Endothelial cell of umbilical vein (primary cell): ENCODE measurements around the gene CPB2. TPM values are rescaled to one million over a fixed set of nuclear protein-coding genes. Genes with fewer than 3 reads are reported as not detected.

ENCODE experiments used
- BruUV-seq: library from RNA; stranded (reverse); fragments of 400-500 nt; replicated peaks from 2 replicates; lab custom pipeline; 2021; lab: Mats Ljungman, UMichigan
- CTCF ChIA-PET: fragments of 300-600, 350-600 bp; sonication (Branson Sonifier 250); formaldehyde crosslinking; loops from one replicate; lab custom pipeline; 2021; ENCODE audit warnings: antibody characterized with exemption, inconsistent platforms; lab: Charles Lee
- POLR2A ChIA-PET: fragments of 300-600, 350-600 bp; sonication (Branson Sonifier 250); formaldehyde crosslinking; loops from one replicate; lab custom pipeline; 2021; ENCODE audit warnings: antibody characterized with exemption, inconsistent platforms; lab: Charles Lee
- DNase-seq: peaks from one replicate; pipeline ENCODE4 v3.0.0-alpha.2; 2011; ENCODE audit warnings: low read depth, low spot score
- FAIRE-seq: peaks from 2 replicates; lab custom pipeline; 2011; peaks lifted over from hg19 to GRCh38; lab: Jason Lieb, UNC
- H2AFZ ChIP-seq: 2 replicates; pipeline ENCODE4 v1.6.0; 2012; ENCODE audit warnings: low read depth, low read length, control low read depth, inconsistent platforms
- H3K27ac ChIP-seq: 2 replicates; pipeline ENCODE4 v1.5.1; 2011; ENCODE audit warnings: low read depth, mild to moderate bottlenecking, control low read depth, low read length, moderate library complexity; ENCODE audit not compliant: insufficient read depth
- H3K27me3 ChIP-seq, 2 experiments: 2 replicates each; pipeline versions ENCODE4 v1.6.0 to v1.6.1; 2011; ENCODE audit warnings: low read length in 2 of 2, mixed read lengths in 1 of 2; ENCODE audit not compliant: control insufficient read depth in 2 of 2, insufficient read depth in 2 of 2
- H3K36me3 ChIP-seq, 2 experiments: 2 replicates in 1 of 2; 3 replicates in 1 of 2; pipeline ENCODE4 v1.5.1; 2011; ENCODE audit warnings: low read length in 2 of 2, mild to moderate bottlenecking in 1 of 2, moderate library complexity in 1 of 2; ENCODE audit not compliant: control insufficient read depth in 2 of 2, insufficient read depth in 2 of 2; ENCODE audit errors: extremely low read depth in 1 of 2
- H3K4me1 ChIP-seq: 3 replicates; pipeline ENCODE4 v1.5.1; 2011; ENCODE audit warnings: mild to moderate bottlenecking, low read length; ENCODE audit not compliant: control insufficient read depth, insufficient read depth; ENCODE audit errors: extremely low read depth
- H3K4me2 ChIP-seq: 2 replicates; pipeline ENCODE4 v1.6.1; 2011; ENCODE audit warnings: low read length, control low read depth, mixed read lengths; ENCODE audit not compliant: insufficient read depth
- H3K4me3 ChIP-seq, 3 experiments: fragments of 200-600 bp in 1 of 3; sonication (generic), shearing (Covaris generic) in 1 of 3; replicated peaks in 1 of 3; 2 replicates each; pipeline ENCODE4 v1.5.1; 2011 to 2016; ENCODE audit warnings: control low read depth in 3 of 3, low read length in 3 of 3, mild to moderate bottlenecking in 2 of 3, inconsistent platforms in 1 of 3, low read depth in 1 of 3, moderate library complexity in 1 of 3; ENCODE audit not compliant: insufficient read depth in 1 of 3
- H3K79me2 ChIP-seq: 2 replicates; pipeline ENCODE4 v1.6.0; 2012; ENCODE audit warnings: low read length, inconsistent platforms; ENCODE audit not compliant: control insufficient read depth, insufficient read depth
- H3K9ac ChIP-seq: replicated peaks from 2 replicates; pipeline ENCODE3; 2011; ENCODE audit warnings: low read length, control low read depth; ENCODE audit not compliant: insufficient read depth; ENCODE audit errors: extremely low read depth
- H3K9me1 ChIP-seq: replicated peaks from 3 replicates; pipeline ENCODE4 v1.6.0; 2011; ENCODE audit warnings: mild to moderate bottlenecking, low read length; ENCODE audit not compliant: control insufficient read depth, insufficient read depth; ENCODE audit errors: extremely low read depth
- H3K9me3 ChIP-seq: replicated peaks from 2 replicates; pipeline ENCODE4 v1.5.1; 2012; ENCODE audit warnings: low read length, inconsistent platforms; ENCODE audit not compliant: control insufficient read depth, insufficient read depth
- H4K20me1 ChIP-seq: replicated peaks from 2 replicates; pipeline ENCODE3; 2011; ENCODE audit warnings: mild to moderate bottlenecking, low read length; ENCODE audit not compliant: control insufficient read depth, insufficient read depth; ENCODE audit errors: extremely low read depth
- EZH2 ChIP-seq: IDR thresholded peaks from 2 replicates; pipeline ENCODE4 v1.6.1; 2012; ENCODE audit warnings: borderline replicate concordance, low read depth, mild to moderate bottlenecking, moderate library complexity, low read length, inconsistent platforms; ENCODE audit not compliant: severe bottlenecking
- FOS ChIP-seq: IDR thresholded peaks from 2 replicates; pipeline ENCODE4 v1.6.1; 2011; ENCODE audit warnings: mild to moderate bottlenecking, low read length, moderate library complexity, borderline replicate concordance; ENCODE audit not compliant: insufficient read depth
- GATA2 ChIP-seq: IDR thresholded peaks from 2 replicates; pipeline ENCODE4 v1.7.0; 2011; ENCODE audit warnings: low read depth, mild to moderate bottlenecking, moderate library complexity, mixed read lengths, low read length; ENCODE audit not compliant: insufficient read length, insufficient read depth
- JUN ChIP-seq: IDR thresholded peaks from 2 replicates; pipeline ENCODE4 v1.6.1; 2011; ENCODE audit warnings: borderline replicate concordance, low read depth; ENCODE audit not compliant: insufficient read length, insufficient read depth
- MYC ChIP-seq: IDR thresholded peaks from one replicate; pipeline ENCODE4 v1.6.1; 2011; ENCODE audit warnings: mild to moderate bottlenecking, low read depth, low read length
- POLR2A ChIP-seq: IDR thresholded peaks from 2 replicates; pipeline ENCODE4 v1.6.1; 2012; ENCODE audit warnings: low read depth, mild to moderate bottlenecking, control low read depth, low read length
- POLR2AphosphoS5 ChIP-seq: IDR thresholded peaks from 2 replicates; pipeline ENCODE4 v1.6.1; 2012; ENCODE audit warnings: low read depth, mild to moderate bottlenecking, control low read depth, low read length, moderate library complexity; ENCODE audit not compliant: insufficient read depth
- dilution Hi-C: fragments of 300-500 bp; cut with MboI; formaldehyde crosslinking; loops from one replicate; pipeline ENCODE4 v1.15.0; 2019; ENCODE audit warnings: low sequenced_read_pairs; ENCODE audit not compliant: extremely low pct_ligation_motif_present
- intact Hi-C: fragments of 100-400 bp; cut with micrococcal nuclease; formaldehyde crosslinking; loops from one replicate; pipeline ENCODE4 v1.10.0; 2022
- polyA plus RNA-seq, 4 experiments: library from polyadenylated mRNA; depleted of rRNA in 3 of 4; stranded (reverse) in 3 of 4; unstranded in 1 of 4; fragments of >200 nt; gene quantifications; 2 replicates each; pipeline versions ENCODE4 v1.2.1 to v1.2.3, GENCODE V29; 2011 to 2012; ENCODE audit warnings: missing spikeins in 1 of 4
- total RNA-seq: library from RNA; stranded (reverse); gene quantifications from 2 replicates; pipeline ENCODE4 v1.2.3, GENCODE V29; 2021
- TF ChIP-seq, protein P1 (sequence below): IDR thresholded peaks from 2 replicates; pipeline ENCODE4 v1.6.1; 2011; ENCODE audit not compliant: insufficient read depth, insufficient read length
- TF ChIP-seq, protein P2 (sequence below), 2 donors: IDR thresholded peaks; 1 replicate in 1 of 2; 2 replicates in 1 of 2; pipeline ENCODE4 v1.5.1; 2011; ENCODE audit warnings: low read length in 2 of 2, mild to moderate bottlenecking in 2 of 2, moderate library complexity in 2 of 2, control low read depth in 1 of 2, inconsistent platforms in 1 of 2, low read depth in 1 of 2; ENCODE audit not compliant: insufficient read depth in 1 of 2; ENCODE audit errors: extremely low read depth in 1 of 2

Gene CPB2
- total and polyA plus RNA-seq, 2 donors (not counting 3 experiments of a cell fraction or from before 2014, with no cell fraction given): not detected

DNA sequence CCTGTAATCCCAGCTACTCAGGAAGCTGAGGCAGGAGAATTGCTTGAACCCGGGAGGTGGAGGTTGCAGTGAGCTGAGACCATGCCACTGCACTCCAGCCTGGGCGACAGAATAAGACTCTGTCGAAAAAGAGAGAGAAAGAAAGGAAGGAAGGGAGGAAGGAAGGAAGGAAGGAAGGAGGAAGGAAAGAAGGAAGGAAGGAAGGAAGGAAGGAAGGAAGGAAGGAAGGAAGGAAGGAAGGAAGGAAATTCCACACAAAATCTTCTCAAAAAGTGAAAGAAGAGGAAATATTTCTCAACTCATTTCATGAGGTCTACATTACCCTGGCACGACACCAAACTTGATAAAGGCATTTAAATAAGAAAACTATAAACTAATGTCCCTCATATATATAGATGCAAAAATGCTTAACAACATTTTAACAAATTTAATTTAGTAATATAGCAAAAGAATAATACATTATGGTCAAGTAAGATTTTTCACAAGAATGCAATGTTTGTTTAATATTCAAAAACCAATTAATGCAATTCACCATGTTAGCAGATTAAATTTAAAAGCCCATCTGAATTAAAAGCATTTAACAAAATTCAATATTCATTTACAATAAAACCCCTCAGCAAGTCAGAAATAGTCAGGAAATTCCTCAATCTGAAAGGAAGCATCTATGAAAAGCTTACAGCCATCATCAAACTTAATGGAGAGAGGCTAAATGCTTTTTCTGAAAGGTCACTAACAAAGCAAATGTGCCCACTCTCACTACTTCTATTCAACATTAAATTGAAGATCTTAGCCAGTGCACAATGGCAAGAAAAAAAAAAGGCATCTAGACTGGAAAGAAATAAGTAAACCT, 12.0 kb upstream of the CPB2 start:
- Histone ChIP-seq H3K4me2 (no peak overlapping the region), H2AFZ (no peak overlapping the region), H3K9ac (no peak overlapping the region), H3K9me3 (no peaks in the 10 kb centered on the region), H3K4me3 (no peak overlapping the region), H3K27me3 (peaks cover 0 to 2% of the 10 kb centered on the region in 2 experiments), H3K36me3 (no peaks in the 10 kb centered on the region), H3K9me1 (no peaks in the 10 kb centered on the region), H3K4me1 (peaks cover 28% of the 10 kb centered on the region), H4K20me1 (no peaks in the 10 kb centered on the region), H3K27ac (no peak overlapping the region), H3K79me2 (no peaks in the 10 kb centered on the region)
- TF ChIP-seq JUN: no peak
- TF ChIP-seq, protein P1, sequence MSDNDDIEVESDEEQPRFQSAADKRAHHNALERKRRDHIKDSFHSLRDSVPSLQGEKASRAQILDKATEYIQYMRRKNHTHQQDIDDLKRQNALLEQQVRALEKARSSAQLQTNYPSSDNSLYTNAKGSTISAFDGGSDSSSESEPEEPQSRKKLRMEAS: no peak
- TF ChIP-seq POLR2A: no peak
- no peak for TF ChIP-seq GATA2
- no peak for TF ChIP-seq EZH2
- no peak for TF ChIP-seq MYC
- TF ChIP-seq FOS: no peak
- TF ChIP-seq POLR2AphosphoS5: no peak
- TF ChIP-seq, protein P2, sequence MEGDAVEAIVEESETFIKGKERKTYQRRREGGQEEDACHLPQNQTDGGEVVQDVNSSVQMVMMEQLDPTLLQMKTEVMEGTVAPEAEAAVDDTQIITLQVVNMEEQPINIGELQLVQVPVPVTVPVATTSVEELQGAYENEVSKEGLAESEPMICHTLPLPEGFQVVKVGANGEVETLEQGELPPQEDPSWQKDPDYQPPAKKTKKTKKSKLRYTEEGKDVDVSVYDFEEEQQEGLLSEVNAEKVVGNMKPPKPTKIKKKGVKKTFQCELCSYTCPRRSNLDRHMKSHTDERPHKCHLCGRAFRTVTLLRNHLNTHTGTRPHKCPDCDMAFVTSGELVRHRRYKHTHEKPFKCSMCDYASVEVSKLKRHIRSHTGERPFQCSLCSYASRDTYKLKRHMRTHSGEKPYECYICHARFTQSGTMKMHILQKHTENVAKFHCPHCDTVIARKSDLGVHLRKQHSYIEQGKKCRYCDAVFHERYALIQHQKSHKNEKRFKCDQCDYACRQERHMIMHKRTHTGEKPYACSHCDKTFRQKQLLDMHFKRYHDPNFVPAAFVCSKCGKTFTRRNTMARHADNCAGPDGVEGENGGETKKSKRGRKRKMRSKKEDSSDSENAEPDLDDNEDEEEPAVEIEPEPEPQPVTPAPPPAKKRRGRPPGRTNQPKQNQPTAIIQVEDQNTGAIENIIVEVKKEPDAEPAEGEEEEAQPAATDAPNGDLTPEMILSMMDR (IDR thresholded peaks at IDR 0.05; ENCODE audit: extremely low read depth in 1 of 2, insufficient read depth in 1 of 2, low read depth in 1 of 2, low read length in 2 of 2): no peak
- ChIA-PET POLR2A (no interaction called here), CTCF (interaction anchor here (2.4 kb wide), 1 partner anchor 10 kb away, joined by 10 read pairs; no protein-coding TSS in a partner anchor)
- dilution Hi-C loops: no loop called here
- BruUV-seq: no TSS peak
- intact Hi-C loops: no loop called here
- DNase-seq (no peak), FAIRE-seq (no peak)
